GM12874 (cell line): Measurements from ENCODE around the gene RTRAF.

Experiments used
- TF ChIP-seq, protein P1 (sequence below): IDR thresholded peaks from 2 replicates; pipeline ENCODE4 v1.5.1; 2011; ENCODE audit warnings: low read depth, mild to moderate bottlenecking, control low read depth, low read length, moderate library complexity; ENCODE audit not compliant: insufficient read depth

RTRAF gene

DNA sequence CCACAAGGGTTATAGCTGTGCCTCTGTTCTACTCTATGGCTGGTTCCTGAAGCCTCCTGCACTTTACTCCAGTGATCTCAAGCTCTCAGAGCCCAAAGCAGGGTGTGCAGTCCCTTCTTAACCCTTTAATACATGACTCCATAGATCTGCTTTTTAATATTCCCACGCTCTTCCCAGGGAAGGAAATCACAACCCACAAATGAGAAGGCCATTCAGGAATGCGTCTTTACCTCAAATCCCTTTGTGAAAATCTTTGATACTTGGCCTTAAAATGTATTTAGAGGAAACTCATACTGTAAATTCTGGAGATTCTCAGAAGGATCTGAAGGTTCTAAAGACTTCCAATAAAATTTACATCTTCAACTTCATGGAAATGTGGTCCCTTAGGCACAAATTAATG lies 62.5 kb downstream of the RTRAF start:
- TF ChIP-seq, protein P1, sequence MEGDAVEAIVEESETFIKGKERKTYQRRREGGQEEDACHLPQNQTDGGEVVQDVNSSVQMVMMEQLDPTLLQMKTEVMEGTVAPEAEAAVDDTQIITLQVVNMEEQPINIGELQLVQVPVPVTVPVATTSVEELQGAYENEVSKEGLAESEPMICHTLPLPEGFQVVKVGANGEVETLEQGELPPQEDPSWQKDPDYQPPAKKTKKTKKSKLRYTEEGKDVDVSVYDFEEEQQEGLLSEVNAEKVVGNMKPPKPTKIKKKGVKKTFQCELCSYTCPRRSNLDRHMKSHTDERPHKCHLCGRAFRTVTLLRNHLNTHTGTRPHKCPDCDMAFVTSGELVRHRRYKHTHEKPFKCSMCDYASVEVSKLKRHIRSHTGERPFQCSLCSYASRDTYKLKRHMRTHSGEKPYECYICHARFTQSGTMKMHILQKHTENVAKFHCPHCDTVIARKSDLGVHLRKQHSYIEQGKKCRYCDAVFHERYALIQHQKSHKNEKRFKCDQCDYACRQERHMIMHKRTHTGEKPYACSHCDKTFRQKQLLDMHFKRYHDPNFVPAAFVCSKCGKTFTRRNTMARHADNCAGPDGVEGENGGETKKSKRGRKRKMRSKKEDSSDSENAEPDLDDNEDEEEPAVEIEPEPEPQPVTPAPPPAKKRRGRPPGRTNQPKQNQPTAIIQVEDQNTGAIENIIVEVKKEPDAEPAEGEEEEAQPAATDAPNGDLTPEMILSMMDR, result no peak

DNA sequence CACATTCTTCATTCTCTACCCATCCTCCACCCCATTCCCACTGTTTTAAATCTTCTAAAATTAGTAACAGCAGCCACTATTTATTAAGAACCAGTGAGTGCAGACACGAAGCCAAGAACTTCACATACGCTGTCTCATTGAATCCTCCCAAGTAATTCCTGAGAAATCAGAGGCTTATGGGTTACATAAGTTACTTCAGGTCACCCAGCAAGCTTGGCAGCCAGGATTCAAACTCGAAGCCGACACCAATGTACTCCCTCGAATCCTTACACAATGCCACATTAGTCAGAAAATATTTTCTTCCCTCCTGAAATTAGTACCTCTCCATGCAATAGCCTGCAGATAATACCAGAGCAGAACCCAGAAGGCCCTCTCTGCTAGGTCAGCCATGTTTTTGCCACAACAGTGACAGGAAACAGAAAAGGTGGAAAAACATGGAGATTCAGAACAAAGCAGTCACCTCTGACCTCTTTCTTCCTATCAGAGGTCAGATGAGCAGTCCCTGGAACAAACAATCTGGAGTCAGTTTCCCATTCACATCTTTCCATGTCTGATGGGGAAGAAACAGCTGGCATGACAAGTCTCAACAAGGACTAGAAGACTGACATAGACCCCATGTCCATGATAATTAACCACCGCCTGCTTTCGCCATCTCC lies 63.1 kb downstream of the RTRAF start:
- TF ChIP-seq, protein P1, result no peak

DNA sequence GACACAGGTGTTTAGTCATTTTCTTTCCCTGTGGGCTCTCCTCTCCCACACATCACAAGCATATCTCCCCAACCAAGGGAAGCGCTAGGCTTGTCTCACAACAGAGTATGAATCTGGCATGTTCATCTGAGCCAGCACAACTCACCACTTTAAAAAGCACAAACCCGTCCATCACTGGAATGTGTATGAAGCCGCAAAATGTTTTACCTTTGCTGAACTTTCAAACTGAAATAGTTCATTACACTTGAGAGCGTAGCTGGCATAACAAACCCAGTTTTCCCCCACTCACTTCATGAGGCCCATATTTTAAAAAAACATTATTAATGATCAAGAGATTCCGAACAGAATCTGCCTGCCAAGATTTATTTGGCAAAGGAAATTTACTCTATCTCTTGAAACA lies 63.7 kb downstream of the RTRAF start:
- TF ChIP-seq, protein P1, result no peak

DNA sequence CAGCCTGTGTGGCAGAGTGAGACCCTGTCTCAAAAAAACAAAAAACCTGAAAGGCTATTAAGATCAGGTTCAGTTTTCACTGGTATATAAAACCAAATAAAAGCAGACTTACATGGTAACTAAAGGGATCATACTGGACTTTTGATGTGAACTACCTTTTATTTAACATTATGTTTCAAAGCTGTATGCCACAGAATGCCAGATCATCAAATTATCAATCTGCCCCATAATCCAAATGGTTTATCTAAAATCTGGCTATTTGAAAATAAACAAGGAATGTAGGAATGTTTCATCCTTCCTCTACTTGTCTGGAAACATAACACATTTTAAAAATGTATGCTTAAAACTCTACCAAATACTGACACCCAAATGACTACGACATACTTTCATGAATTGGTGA lies 65.3 kb downstream of the RTRAF start:
- TF ChIP-seq, protein P1, result no peak

DNA sequence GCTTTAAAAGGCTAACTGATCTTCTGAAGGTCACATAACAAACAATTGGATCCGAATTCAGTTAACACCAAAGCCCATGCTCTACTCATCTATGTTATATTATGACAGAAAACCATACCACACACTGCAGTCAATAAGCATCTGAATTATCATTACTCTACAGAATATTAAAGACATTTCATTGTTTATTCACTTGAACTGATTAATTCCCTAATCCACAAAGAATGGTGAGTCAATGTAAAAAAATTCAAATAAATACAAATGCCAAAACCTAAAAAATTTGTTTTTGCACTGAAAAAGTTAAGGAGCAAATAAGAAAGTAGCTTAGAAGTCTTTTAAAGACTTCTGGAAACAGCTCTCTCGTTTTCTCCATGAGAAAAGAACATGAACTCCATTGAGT lies 65.8 kb downstream of the RTRAF start:
- TF ChIP-seq, protein P1, result no peak

DNA sequence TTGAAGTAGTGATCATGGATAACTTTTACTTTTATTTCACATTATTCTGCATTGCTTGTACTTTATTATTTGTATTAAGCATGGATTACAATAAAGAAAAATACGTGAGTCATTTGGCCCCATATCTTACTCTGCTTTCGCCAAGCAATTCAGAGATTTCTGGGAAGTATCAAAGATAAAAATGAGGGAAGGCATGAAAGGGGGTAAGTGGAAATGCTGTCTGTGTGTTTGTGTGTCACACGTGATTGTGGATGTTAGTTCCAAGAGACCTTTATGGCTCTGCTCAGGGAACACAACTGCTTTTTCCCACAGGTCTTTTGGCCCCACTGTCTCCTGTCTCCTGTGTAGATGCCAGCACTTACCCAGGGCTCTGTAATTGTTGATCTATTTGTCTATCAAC lies 69.0 kb downstream of the RTRAF start:
- TF ChIP-seq, protein P1, result no peak

DNA sequence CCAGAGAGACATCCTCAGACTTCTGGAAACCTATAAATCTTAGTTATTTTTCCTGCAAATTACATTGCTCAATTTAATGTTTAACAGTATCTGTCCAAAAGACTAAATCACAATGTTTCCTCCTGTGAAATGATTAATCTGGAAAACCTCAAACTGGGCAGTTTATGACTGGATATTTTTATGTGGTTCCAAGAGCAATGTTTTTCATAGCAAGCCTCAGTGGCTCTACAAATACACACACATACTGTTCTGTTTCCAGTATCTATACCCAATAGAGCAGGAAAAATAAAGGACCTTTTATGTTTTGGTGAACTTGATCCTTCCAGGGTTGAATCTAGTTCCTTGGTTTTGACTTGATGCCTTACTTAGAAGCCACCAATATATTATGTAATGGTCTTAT lies 70.3 kb downstream of the RTRAF start:
- TF ChIP-seq, protein P1, result no peak
